H1 (cell line): Measurements from ENCODE around the gene COL6A1. TPM values are rescaled to one million over a fixed set of nuclear protein-coding genes. Genes with fewer than 3 reads are reported as not detected.

Experiments
- CHD7 ChIP-seq: fragments of 300-600 bp; sonication (generic); IDR thresholded peaks from 2 replicates; pipeline ENCODE4 v1.7.1; 2012; ENCODE audit warnings: low read length, moderate library complexity, mild to moderate bottlenecking, inconsistent platforms; ENCODE audit not compliant: insufficient replicate concordance
- TBP ChIP-seq: IDR thresholded peaks from 2 replicates; pipeline ENCODE4 v1.6.1; 2011; ENCODE audit warnings: low read depth, low read length, improper control_type of control experiment
- polyA plus RNA-seq, 7 experiments: library from polyadenylated mRNA; depleted of rRNA in 3 of 7; stranded (reverse) in 5 of 7; unstranded in 2 of 7; fragments of >200 nt in 5 of 7; fragments of 200-250 nt in 2 of 7; gene quantifications; 1 replicate in 5 of 7; 2 replicates in 1 of 7; 4 replicates in 1 of 7; pipeline versions ENCODE4 v1.2.1 to v1.2.3, GENCODE V29; 2011 to 2013; ENCODE audit warnings: missing spikeins in 2 of 7, mixed read lengths in 2 of 7
- total RNA-seq: library from RNA; stranded (reverse); fragmentation: NEBNext Ultra II Directional; extraction: Animal tissue kit (Norgen Biotek cat#: 25700); gene quantifications from 2 replicates; pipeline ENCODE4 v1.2.1, GENCODE V29; 2021

COL6A1 gene
- total and polyA plus RNA-seq, 2 of the 8 experiments (the other 6 are each of a cell fraction or from before 2014, with no cell fraction given), result 100 to 115 TPM

- TF ChIP-seq CHD7 (no peak), TBP (no peak)
- TF ChIP-seq, all 59 proteins: peak for 0
These were observed 25.9 kb downstream of the COL6A1 start (continued) for GRCh38 chr21:46007492-46007868.
